BJ (cell line): ENCODE data around the gene PPA2. TPM values are rescaled to one million over a fixed set of nuclear protein-coding genes. Genes with fewer than 3 reads are reported as not detected.

Experiments
- CTCF ChIA-PET: fragments of 350-600 bp; formaldehyde crosslinking; extraction: SDS; loops from one replicate; lab custom pipeline; 2021; ENCODE audit warnings: antibody characterized with exemption, inconsistent platforms; lab: Yijun Ruan, JAX
- POLR2A ChIA-PET: fragments of 300-600 bp; sonication (Branson Sonifier 250); formaldehyde crosslinking; extraction: SDS; loops from one replicate; lab custom pipeline; 2021; ENCODE audit warnings: antibody characterized with exemption; lab: Charles Lee
- DNase-seq: peaks from one replicate; pipeline ENCODE4 v3.0.0-alpha.2; 2011; ENCODE audit warnings: low read depth
- H3K27me3 ChIP-seq: 2 replicates; pipeline ENCODE4 v1.6.0; 2011; ENCODE audit warnings: low read length; ENCODE audit not compliant: control insufficient read depth, insufficient read depth
- H3K36me3 ChIP-seq: 2 replicates; pipeline ENCODE4 v1.5.1; 2011; ENCODE audit warnings: low read length; ENCODE audit not compliant: control insufficient read depth, insufficient read depth
- H3K4me3 ChIP-seq: 2 replicates; pipeline ENCODE4 v1.5.1; 2011; ENCODE audit warnings: low read depth, mild to moderate bottlenecking, control low read depth, low read length
- CTCF ChIP-seq: IDR thresholded peaks from 2 replicates; pipeline ENCODE4 v1.5.1; 2011; ENCODE audit warnings: low read depth, mild to moderate bottlenecking, control low read depth, inconsistent platforms, low read length, moderate library complexity; ENCODE audit not compliant: insufficient read depth
- polyA plus RNA-seq: library from polyadenylated mRNA; depleted of rRNA; stranded (reverse); fragments of >200 nt; gene quantifications from 2 replicates; pipeline ENCODE4 v1.2.3, GENCODE V29; 2011

Gene PPA2
- polyA plus RNA-seq, 1 experiment: 51.8 TPM

GRCh38 chr4:105455998-105456397 is 17.9 kb downstream of the PPA2 start:
- DNase-seq: no peak
- Histone ChIP-seq H3K27me3 (no peaks in the 10 kb centered on the region), H3K4me3 (no peak overlapping the region), H3K36me3 (no peaks in the 10 kb centered on the region)
- TF ChIP-seq CTCF: no peak
- ChIA-PET CTCF (no interaction called here), POLR2A (no interaction called here)

- POLR2A ChIA-PET: no interaction called here
- no peak for DNase-seq
- Histone ChIP-seq H3K27me3 (no peaks in the 10 kb centered on the region), H3K36me3 (no peaks in the 10 kb centered on the region), H3K4me3 (no peak overlapping the region)
- TF ChIP-seq CTCF: no peak
- CTCF ChIA-PET: no interaction called here
Measured at GRCh38 chr4:105455182-105455581, 18.7 kb downstream of the PPA2 start.

- Histone ChIP-seq H3K4me3 (no peak overlapping the region), H3K27me3 (no peaks in the 10 kb centered on the region), H3K36me3 (no peaks in the 10 kb centered on the region)
- POLR2A ChIA-PET: no interaction called here
- CTCF ChIA-PET: interaction anchor here (0.8 to 1.2 kb wide), 2 partner anchors 20 to 22 kb away, joined by 3 to 5 read pairs; partner anchors contain the start of gene PPA2
- no peak for TF ChIP-seq CTCF
- DNase-seq: no peak
Measured at GRCh38 chr4:105453550-105454205, 20.2 kb downstream of the PPA2 start.

- H3K36me3 ChIP-seq: no peaks in the 10 kb centered on the region
- no peak for DNase-seq
- no peak overlapping the region for H3K4me3 ChIP-seq
- ChIA-PET POLR2A (no interaction called here), CTCF (interaction anchor here (1.0 kb wide), 1 partner anchor 22 kb away, joined by 3 read pairs; the partner anchor contains the start of gene PPA2)
- TF ChIP-seq CTCF: no peak
- H3K27me3 ChIP-seq: no peaks in the 10 kb centered on the region
Measured at GRCh38 chr4:105451346-105451745, 22.5 kb downstream of the PPA2 start.

- ChIA-PET POLR2A (no interaction called here), CTCF (no interaction called here)
- no peak for DNase-seq
- TF ChIP-seq CTCF: no peak
- Histone ChIP-seq H3K36me3 (peaks cover 3% of the 10 kb centered on the region; the same call in 1 of the 2 replicates), H3K4me3 (no peak overlapping the region), H3K27me3 (no peaks in the 10 kb centered on the region)
Measured at GRCh38 chr4:105440890-105441289, 33.0 kb downstream of the PPA2 start.
